Naive B cell (primary cell): Measurements from ENCODE around the gene SLC49A3. TPM values are rescaled to one million over a fixed set of nuclear protein-coding genes. Genes with fewer than 3 reads are reported as not detected.
"Not testable (repeated sequence)": the region's sequence is repeated elsewhere in the genome, so short reads cannot be mapped to it uniquely, and the experiment has no call there.

ENCODE experiments used
- ATAC-seq, 2 donors: fragments of 150-1000 bp; cut with Tn5 transposase; 2 replicates each; pipeline ENCODE4 v1.10.0; 2021; ENCODE audit warnings: low read depth in 2 of 2, mild to moderate bottlenecking in 2 of 2, moderate library complexity in 2 of 2
- DNase-seq: peaks from one replicate; pipeline ENCODE4 v3.0.0; 2022
- H3K27ac Mint-ChIP-seq, 6 donors: one replicate each; pipeline ENCODE4 v1.8.0; 2020 to 2022; ENCODE audit warnings: mild to moderate bottlenecking in 6 of 6, mixed read lengths in 6 of 6, moderate library complexity in 5 of 6, inconsistent platforms in 2 of 6
- H3K27me3 Mint-ChIP-seq, 3 donors: one replicate each; pipeline ENCODE4 v1.8.0; 2021 to 2022; ENCODE audit warnings: mixed read lengths in 3 of 3, mild to moderate bottlenecking in 1 of 3
- H3K36me3 Mint-ChIP-seq, 2 donors: one replicate each; pipeline ENCODE4 v1.8.0; 2020 to 2022; ENCODE audit warnings: mixed read lengths in 2 of 2, inconsistent platforms in 1 of 2, mild to moderate bottlenecking in 1 of 2
- H3K4me1 Mint-ChIP-seq, 3 donors: one replicate each; pipeline ENCODE4 v1.8.0; 2020 to 2022; ENCODE audit warnings: mixed read lengths in 3 of 3, inconsistent platforms in 1 of 3, mild to moderate bottlenecking in 1 of 3, moderate library complexity in 1 of 3
- H3K4me3 Mint-ChIP-seq, 8 donors: one replicate each; pipeline ENCODE4 v1.8.0; 2020 to 2022; ENCODE audit warnings: mild to moderate bottlenecking in 8 of 8, mixed read lengths in 8 of 8, moderate library complexity in 8 of 8, inconsistent platforms in 2 of 8
- H3K9me3 Mint-ChIP-seq, 7 donors: one replicate each; pipeline ENCODE4 v1.8.0; 2020 to 2022; ENCODE audit warnings: mixed read lengths in 7 of 7, mild to moderate bottlenecking in 5 of 7, inconsistent platforms in 2 of 7, moderate library complexity in 1 of 7
- polyA plus RNA-seq, 6 donors: library from polyadenylated mRNA; unstranded; fragments of 300-500 nt; fragmentation: Illumina TruSeq; gene quantifications; one replicate each; pipeline ENCODE4 v1.2.3, GENCODE V29; 2021; ENCODE audit warnings: low read depth in 6 of 6

SLC49A3 gene
- polyA plus RNA-seq, 6 donors from 2014 or later = 0.22 to 0.54 (median 0.43) TPM; not detected in 3

GRCh38 chr4:668219-668618 lies 20.7 kb downstream of the SLC49A3 start:
- not testable (repeated sequence) for H3K4me3 Mint-ChIP-seq, H3K36me3 Mint-ChIP-seq, DNase-seq, H3K27me3 Mint-ChIP-seq, ATAC-seq, H3K9me3 Mint-ChIP-seq, H3K27ac Mint-ChIP-seq
- H3K4me1 Mint-ChIP-seq = peaks cover 11 to 31% (median 14%) of the 10 kb centered on the region in 3 donors

- Mint-ChIP-seq H3K27me3 (no peaks in the 10 kb centered on the region), H3K36me3 (no peaks in the 10 kb centered on the region), H3K27ac (peak overlapping the region in 1 of 6 donors; percentile 66), H3K4me3 (no peak overlapping the region), H3K4me1 (peaks cover 11 to 34% (median 12%) of the 10 kb centered on the region in 3 donors), H3K9me3 (peaks cover 0 to 1% (median 0%) of the 10 kb centered on the region in 7 donors)
- DNase-seq (no peak), ATAC-seq (no peak)
Measured at GRCh38 chr4:667545-667925, 21.4 kb downstream of the SLC49A3 start.

- Mint-ChIP-seq H3K27ac (no peak overlapping the region), H3K4me1 (peaks cover 11 to 34% (median 12%) of the 10 kb centered on the region in 3 donors), H3K36me3 (no peaks in the 10 kb centered on the region), H3K4me3 (peak overlapping the region in 1 of 8 donors; percentile 35), H3K9me3 (peaks cover 0 to 1% (median 0%) of the 10 kb centered on the region in 7 donors), H3K27me3 (no peaks in the 10 kb centered on the region)
- DNase-seq = no peak
- no peak for ATAC-seq
Measured at GRCh38 chr4:666822-667544, 22.0 kb downstream of the SLC49A3 start.

- no peak for ATAC-seq
- Mint-ChIP-seq H3K27ac (no peak overlapping the region), H3K36me3 (no peaks in the 10 kb centered on the region), H3K4me1 (peaks cover 11 to 34% (median 12%) of the 10 kb centered on the region in 3 donors), H3K9me3 (peaks cover 0 to 1% (median 0%) of the 10 kb centered on the region in 7 donors), H3K4me3 (peak overlapping the region in 1 of 8 donors; percentile 35), H3K27me3 (no peaks in the 10 kb centered on the region)
- DNase-seq = no peak
Measured at GRCh38 chr4:666436-666810, 22.5 kb downstream of the SLC49A3 start.

- Mint-ChIP-seq H3K9me3 (peaks cover 0 to 2% (median 0%) of the 10 kb centered on the region in 7 donors), H3K36me3 (peaks cover 0 to 4% of the 10 kb centered on the region in 2 donors), H3K27me3 (no peaks in the 10 kb centered on the region), H3K4me1 (peaks cover 11 to 34% (median 12%) of the 10 kb centered on the region in 3 donors), H3K27ac (peak overlapping the region in 1 of 6 donors; percentile 80), H3K4me3 (peak overlapping the region in 4 of 8 donors; percentile 6 to 82 (median 19))
- DNase-seq (no peak), ATAC-seq (no peak)
Measured at GRCh38 chr4:665751-666435, 23.1 kb downstream of the SLC49A3 start.

GRCh38 chr4:665381-665750 lies 23.6 kb downstream of the SLC49A3 start:
- Mint-ChIP-seq H3K36me3 (peaks cover 0 to 9% of the 10 kb centered on the region in 2 donors), H3K9me3 (peaks cover 0 to 5% (median 0%) of the 10 kb centered on the region in 7 donors), H3K27me3 (no peaks in the 10 kb centered on the region), H3K4me3 (peak overlapping the region; percentile 1 to 92 (median 72)), H3K27ac (peak overlapping the region in 3 of 6 donors; percentile 28 to 80 (median 67)), H3K4me1 (peaks cover 12 to 34% (median 13%) of the 10 kb centered on the region in 3 donors)
- DNase-seq (no peak), ATAC-seq (no peak)

GRCh38 chr4:664713-665231 lies 24.2 kb downstream of the SLC49A3 start:
- Mint-ChIP-seq H3K36me3 (peaks cover 0 to 15% of the 10 kb centered on the region in 2 donors), H3K27me3 (no peaks in the 10 kb centered on the region), H3K27ac (peak overlapping the region in 3 of 6 donors; percentile 24 to 83 (median 80)), H3K9me3 (peaks cover 0 to 5% (median 0%) of the 10 kb centered on the region in 7 donors), H3K4me3 (peak overlapping the region; percentile 81 to 92 (median 84)), H3K4me1 (peaks cover 12 to 34% (median 16%) of the 10 kb centered on the region in 3 donors)
- DNase-seq (no peak), ATAC-seq (no peak)

- Mint-ChIP-seq H3K27me3 (no peaks in the 10 kb centered on the region), H3K4me3 (peak overlapping the region; percentile 82 to 92 (median 87)), H3K9me3 (peaks cover 0 to 5% (median 0%) of the 10 kb centered on the region in 7 donors), H3K4me1 (peaks cover 12 to 40% (median 17%) of the 10 kb centered on the region in 3 donors), H3K36me3 (peaks cover 0 to 16% of the 10 kb centered on the region in 2 donors), H3K27ac (peak overlapping the region; percentile 44 to 91 (median 82))
- peak; percentile 75 for DNase-seq
- ATAC-seq = peak; percentile 88 to 91
Measured at GRCh38 chr4:663438-664428, 25.2 kb downstream of the SLC49A3 start.

- H3K4me1 Mint-ChIP-seq = peaks cover 12 to 39% (median 17%) of the 10 kb centered on the region in 3 donors
- no peaks in the 10 kb centered on the region for H3K27me3 Mint-ChIP-seq
- DNase-seq (no peak), ATAC-seq (peak; percentile 6 to 10)
- peaks cover 0 to 16% of the 10 kb centered on the region in 2 donors for H3K36me3 Mint-ChIP-seq
- peak overlapping the region in 4 of 6 donors; percentile 78 to 91 (median 81) for H3K27ac Mint-ChIP-seq
- peaks cover 0 to 5% (median 0%) of the 10 kb centered on the region in 7 donors for H3K9me3 Mint-ChIP-seq
- peak overlapping the region; percentile 81 to 92 (median 84) for H3K4me3 Mint-ChIP-seq
Measured at GRCh38 chr4:663046-663437, 25.9 kb downstream of the SLC49A3 start.

- DNase-seq (no peak), ATAC-seq (no peak)
- H3K27ac Mint-ChIP-seq = peak overlapping the region in 2 of 6 donors; percentile 68 to 80
- peaks cover 12 to 32% (median 17%) of the 10 kb centered on the region in 3 donors for H3K4me1 Mint-ChIP-seq
- peak overlapping the region; percentile 81 to 89 (median 84) for H3K4me3 Mint-ChIP-seq
- H3K36me3 Mint-ChIP-seq = peaks cover 0 to 16% of the 10 kb centered on the region in 2 donors
- peaks cover 0 to 5% (median 0%) of the 10 kb centered on the region in 7 donors for H3K9me3 Mint-ChIP-seq
- no peaks in the 10 kb centered on the region for H3K27me3 Mint-ChIP-seq
Measured at GRCh38 chr4:661881-662761, 26.8 kb downstream of the SLC49A3 start.

GRCh38 chr4:661231-661630 lies 27.7 kb downstream of the SLC49A3 start:
- peaks cover 12 to 32% (median 17%) of the 10 kb centered on the region in 3 donors for H3K4me1 Mint-ChIP-seq
- peaks cover 0 to 16% of the 10 kb centered on the region in 2 donors for H3K36me3 Mint-ChIP-seq
- ATAC-seq (no peak), DNase-seq (no peak)
- H3K27ac Mint-ChIP-seq = peak overlapping the region in 1 of 6 donors; percentile 29
- H3K9me3 Mint-ChIP-seq = peaks cover 0 to 5% (median 0%) of the 10 kb centered on the region in 7 donors
- no peaks in the 10 kb centered on the region for H3K27me3 Mint-ChIP-seq
- H3K4me3 Mint-ChIP-seq = peak overlapping the region in 4 of 8 donors; percentile 5 to 75 (median 57)
